Vagina (tissue), 2 donors: ENCODE measurements around the gene PHTF1.

Experiments used
- CTCF ChIP-seq, 3 experiments: fragments of 450-650 bp in 2 of 3; fragments of 200-600 bp in 1 of 3; sonication (generic) in 1 of 3; IDR thresholded peaks; one replicate each; pipeline ENCODE4 v1.5.1; 2017 to 2019; ENCODE audit warnings: antibody characterized with exemption in 3 of 3, mild to moderate bottlenecking in 2 of 3, moderate library complexity in 2 of 3
- POLR2A ChIP-seq, 2 donors: fragments of 450-650 bp; IDR thresholded peaks; one replicate each; pipeline ENCODE4 v1.6.1; 2017; ENCODE audit warnings: antibody characterized with exemption in 2 of 2, mild to moderate bottlenecking in 2 of 2, moderate library complexity in 2 of 2

- TF ChIP-seq CTCF (IDR thresholded peaks at IDR 0.05) (no peak), POLR2A (IDR thresholded peaks at IDR 0.05) (no peak)
These were observed 28.4 kb upstream of the PHTF1 start for GRCh38 chr1:113787663-113788062.
